HL-60 (cell line): ENCODE measurements around the gene SMARCAD1.
"Not testable (repeated sequence)": the region's sequence is repeated elsewhere in the genome, so short reads cannot be mapped to it uniquely, and the experiment has no call there.

Source experiments
- CTCF ChIP-seq: IDR thresholded peaks from one replicate; pipeline ENCODE4 v1.5.1; 2011; ENCODE audit warnings: low read length, control low read depth, inconsistent platforms; ENCODE audit not compliant: insufficient read depth
- POLR2AphosphoS5 ChIP-seq: IDR thresholded peaks from 2 replicates; pipeline ENCODE4 v1.6.1; 2012; ENCODE audit warnings: low read depth
- REST ChIP-seq: IDR thresholded peaks from 2 replicates; pipeline ENCODE4 v1.6.1; 2012; ENCODE audit warnings: low read depth; ENCODE audit not compliant: insufficient replicate concordance
- SPI1 ChIP-seq: IDR thresholded peaks from 2 replicates; pipeline ENCODE4 v1.6.1; 2012; ENCODE audit warnings: low read depth, mild to moderate bottlenecking, borderline replicate concordance

- not testable (repeated sequence) for TF ChIP-seq CTCF, REST, POLR2AphosphoS5, SPI1
Observed at GRCh38 chr4:94319927-94320326, 112.3 kb downstream of the SMARCAD1 start.
